Activated naive CD4-positive, alpha-beta T cell (primary cell): ENCODE measurements around the gene REN.

Experiments used
- DNase-seq, 4 experiments: peaks; one replicate each; lab custom pipeline; 2025; lab: John Stamatoyannopoulos, UW

The REN gene

GRCh38 chr1:204166219-204166618 is at the start of gene REN:
Gene REN, minus strand, starts transcription at chr1:204166337. Its CDS starts 44 bp downstream, at chr1:204166293.
- DNase-seq: no peak

- DNase-seq: peak in 1 of 4 experiments; percentile 46
Observed at GRCh38 chr1:204213668-204214662, 47.8 kb upstream of the REN start, which contains the start of gene GOLT1A. Gene GOLT1A, minus strand, starts transcription at chr1:204213988. Its CDS starts 82 bp downstream, at chr1:204213906.

GRCh38 chr1:204212715-204213114 is 46.6 kb upstream of the REN start:
- DNase-seq: no peak

- DNase-seq: no peak
Observed at GRCh38 chr1:204211046-204211445, 44.9 kb upstream of the REN start.

GRCh38 chr1:204207136-204207616 is 41.0 kb upstream of the REN start:
- peak; percentile 46 to 77 (median 65) for DNase-seq

GRCh38 chr1:204206121-204206520 is 40.0 kb upstream of the REN start:
- DNase-seq: no peak

- DNase-seq: no peak
Observed at GRCh38 chr1:204205486-204205885, 39.3 kb upstream of the REN start.

- DNase-seq: no peak
Observed at GRCh38 chr1:204204944-204205343, 38.8 kb upstream of the REN start.

- no peak for DNase-seq
Observed at GRCh38 chr1:204203206-204203767, 37.1 kb upstream of the REN start.

- DNase-seq: no peak
Observed at GRCh38 chr1:204202481-204202880, 36.3 kb upstream of the REN start.

- no peak for DNase-seq
Observed at GRCh38 chr1:204201348-204202040, 35.4 kb upstream of the REN start.

GRCh38 chr1:204199579-204199978 is 33.4 kb upstream of the REN start:
- DNase-seq: no peak

- no peak for DNase-seq
Observed at GRCh38 chr1:204198348-204199340, 32.5 kb upstream of the REN start.

- DNase-seq: no peak
Observed at GRCh38 chr1:204197068-204197467, 30.9 kb upstream of the REN start.

- DNase-seq: no peak
Observed at GRCh38 chr1:204196068-204196795, 30.1 kb upstream of the REN start, which contains the start of gene KISS1. Gene KISS1, minus strand, starts transcription at chr1:204196491. Its CDS starts 3,615 bp downstream, at chr1:204192876.

GRCh38 chr1:204194771-204195170 is 28.6 kb upstream of the REN start:
- no peak for DNase-seq

- DNase-seq: no peak
Observed at GRCh38 chr1:204194080-204194479, 27.9 kb upstream of the REN start.

- no peak for DNase-seq
Observed at GRCh38 chr1:204192589-204193352, 26.6 kb upstream of the REN start.

GRCh38 chr1:204192046-204192445 is 25.9 kb upstream of the REN start:
- no peak for DNase-seq

GRCh38 chr1:204191456-204191855 is 25.3 kb upstream of the REN start:
- no peak for DNase-seq
